EH (cell line): ENCODE results near the gene KLHL15.
"Not testable (repeated sequence)": the region's sequence is repeated elsewhere in the genome, so short reads cannot be mapped to it uniquely, and the experiment has no call there.

Experiments
- DNase-seq: peaks from one replicate; pipeline ENCODE4 v3.0.0-alpha.2; 2015; ENCODE audit warnings: low read depth

KLHL15 gene

GRCh38 chrX:24027086-24027485 is at the start of gene KLHL15:
KLHL15 (minus strand) TSS chrX:24027186; CDS start chrX:24006693, 20,493 bp downstream.
- no peak for DNase-seq

- no peak for DNase-seq
These were observed 42.9 kb upstream of the KLHL15 start for GRCh38 chrX:24069877-24070276.

- DNase-seq = no peak
These were observed 36.5 kb upstream of the KLHL15 start for GRCh38 chrX:24063488-24063887.

GRCh38 chrX:24055043-24055356 is 28.0 kb upstream of the KLHL15 start:
- no peak for DNase-seq

- DNase-seq = peak; percentile 95
These were observed 27.4 kb upstream of the KLHL15 start, which contains the start of gene EIF2S3 for GRCh38 chrX:24054182-24055042. EIF2S3 (plus strand) TSS chrX:24054956; CDS start chrX:24054969, 13 bp downstream.

GRCh38 chrX:24050522-24051318 is 23.7 kb upstream of the KLHL15 start:
- not testable (repeated sequence) for DNase-seq

- not testable (repeated sequence) for DNase-seq
These were observed 22.7 kb upstream of the KLHL15 start for GRCh38 chrX:24049643-24050042.

- not testable (repeated sequence) for DNase-seq
These were observed 19.1 kb upstream of the KLHL15 start for GRCh38 chrX:24046060-24046459.

- no peak for DNase-seq
These were observed 10.7 kb upstream of the KLHL15 start for GRCh38 chrX:24037729-24038128.

GRCh38 chrX:24034485-24034884 is 7.5 kb upstream of the KLHL15 start:
- DNase-seq = no peak

GRCh38 chrX:24030597-24030996 is 3.6 kb upstream of the KLHL15 start:
- DNase-seq = no peak

GRCh38 chrX:24027985-24028384 is 999 bp upstream of the KLHL15 start:
- no peak for DNase-seq

GRCh38 chrX:24026432-24026831 is 554 bp downstream of the KLHL15 start:
- peak; percentile 23 for DNase-seq

- DNase-seq = peak; percentile 49
These were observed 1.1 kb downstream of the KLHL15 start for GRCh38 chrX:24025741-24026403.

- DNase-seq = peak; percentile 91
These were observed 1.9 kb downstream of the KLHL15 start for GRCh38 chrX:24024819-24025740.

- DNase-seq = peak; percentile 15
These were observed 2.9 kb downstream of the KLHL15 start for GRCh38 chrX:24023972-24024669.

GRCh38 chrX:24023544-24023943 is 3.4 kb downstream of the KLHL15 start:
- DNase-seq = no peak

GRCh38 chrX:24020306-24020876 is 6.6 kb downstream of the KLHL15 start:
- peak; percentile 18 for DNase-seq

GRCh38 chrX:24019448-24019847 is 7.5 kb downstream of the KLHL15 start:
- DNase-seq = no peak

- DNase-seq = no peak
These were observed 8.2 kb downstream of the KLHL15 start for GRCh38 chrX:24018809-24019208.
